Suprapubic skin (tissue), 4 donors: ENCODE measurements around the gene EAF1.

Source experiments
- CTCF ChIP-seq, 2 donors: fragments of 200-600 bp in 1 of 2; fragments of 450-650 bp in 1 of 2; sonication (generic) in 1 of 2; IDR thresholded peaks; one replicate each; pipeline ENCODE4 v1.5.1; 2016 to 2019; ENCODE audit warnings: antibody characterized with exemption in 2 of 2, mild to moderate bottlenecking in 1 of 2, moderate library complexity in 1 of 2
- POLR2A ChIP-seq, 2 donors: fragments of 450-650 bp; IDR thresholded peaks; one replicate each; pipeline ENCODE4 v1.6.1; 2017; ENCODE audit warnings: antibody characterized with exemption in 2 of 2, mild to moderate bottlenecking in 2 of 2, moderate library complexity in 2 of 2
- POLR2AphosphoS5 ChIP-seq, 3 donors: sonication (generic); formaldehyde crosslinking; IDR thresholded peaks; one replicate each; pipeline ENCODE4 v1.6.1; 2017; ENCODE audit warnings: antibody characterized with exemption in 3 of 3

- TF ChIP-seq CTCF (IDR thresholded peaks at IDR 0.05) (no peak), POLR2A (IDR thresholded peaks at IDR 0.05) (no peak), POLR2AphosphoS5 (IDR thresholded peaks at IDR 0.05) (no peak)
These were observed 38.6 kb downstream of the EAF1 start for GRCh38 chr3:15465876-15466585.
